HG03175 (cell line): ENCODE measurements around the gene ZNF215.
"Not testable (repeated sequence)": the region's sequence is repeated elsewhere in the genome, so short reads cannot be mapped to it uniquely, and the experiment has no call there.

ENCODE experiments used
- ATAC-seq: cut with Tn5 transposase; IDR thresholded peaks from one replicate; pipeline ENCODE4 v1.9.1; 2021; ENCODE audit warnings: mild to moderate bottlenecking, moderate library complexity; ENCODE audit not compliant: unreplicated experiment

ZNF215 gene

DNA sequence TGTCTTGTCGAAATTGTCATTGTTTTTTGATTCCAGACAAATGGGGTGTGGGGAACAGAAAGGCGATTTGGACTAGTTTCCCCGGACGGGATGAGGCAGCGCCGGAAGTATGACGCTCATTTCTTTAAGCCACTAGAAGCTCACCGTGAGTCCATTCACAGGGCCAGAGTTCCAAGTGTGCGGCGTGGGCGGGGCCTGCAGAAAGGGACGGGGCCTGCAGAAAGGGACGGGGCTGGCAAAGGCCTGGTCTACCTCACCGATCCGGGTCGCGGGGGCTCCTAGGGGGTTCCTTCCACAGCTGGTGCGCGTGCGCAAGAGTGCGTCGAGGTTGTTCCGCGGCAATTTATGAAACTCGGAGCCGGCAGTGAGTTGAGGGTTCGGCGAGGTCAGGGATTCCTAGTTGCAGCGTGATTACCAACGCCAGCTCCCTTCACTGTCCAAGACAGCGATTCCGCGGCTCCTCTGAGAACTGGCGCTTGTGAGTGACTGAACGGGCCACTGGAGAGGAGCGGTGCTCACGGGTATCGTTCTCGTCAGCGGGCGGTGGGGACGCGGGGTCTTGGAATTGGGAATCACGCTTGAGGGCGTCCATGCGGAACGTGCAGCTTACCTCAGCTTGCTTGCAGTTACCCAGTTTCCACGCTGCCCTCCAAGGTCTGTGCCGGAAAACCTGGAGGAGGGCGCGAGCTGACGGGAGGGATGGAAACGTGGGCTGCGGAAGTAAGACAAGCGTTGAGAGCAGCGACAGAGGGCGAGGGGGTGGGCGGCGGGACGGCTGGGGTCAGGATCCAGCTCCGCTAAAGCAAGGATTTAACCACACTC is at the start of gene ZNF215:
ZNF215 (plus strand) TSS at position 219 of the 822 bp plus-strand sequence. CDS start 5,847 bp downstream, outside the sequence.
- ATAC-seq = peak; percentile 30

GRCh38 chr11:6876914-6877313 is 49.3 kb upstream of the ZNF215 start:
- ATAC-seq = no peak

GRCh38 chr11:6882751-6883150 is 43.5 kb upstream of the ZNF215 start:
- ATAC-seq = no peak

GRCh38 chr11:6887711-6888110 is 38.5 kb upstream of the ZNF215 start:
- ATAC-seq = not testable (repeated sequence)

DNA sequence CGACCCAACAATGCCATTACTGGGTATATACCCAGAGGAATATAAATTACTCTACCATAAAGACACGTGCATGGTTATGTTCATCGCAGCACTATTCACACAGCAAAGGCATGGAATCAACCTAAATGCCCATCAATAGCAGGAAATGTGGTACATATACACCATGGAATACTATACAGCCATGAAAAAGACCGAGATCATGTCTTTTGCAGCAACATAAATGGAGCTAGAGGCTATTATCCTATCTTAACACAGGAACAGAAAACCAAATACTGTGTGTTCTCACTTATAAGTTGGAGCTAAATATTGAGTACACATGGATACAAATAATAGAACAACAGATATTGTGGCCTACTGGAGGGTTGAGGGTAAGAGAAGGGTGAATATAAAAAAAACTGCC is 37.4 kb upstream of the ZNF215 start:
- no peak for ATAC-seq

GRCh38 chr11:6889835-6890234 is 36.4 kb upstream of the ZNF215 start:
- ATAC-seq = no peak

DNA sequence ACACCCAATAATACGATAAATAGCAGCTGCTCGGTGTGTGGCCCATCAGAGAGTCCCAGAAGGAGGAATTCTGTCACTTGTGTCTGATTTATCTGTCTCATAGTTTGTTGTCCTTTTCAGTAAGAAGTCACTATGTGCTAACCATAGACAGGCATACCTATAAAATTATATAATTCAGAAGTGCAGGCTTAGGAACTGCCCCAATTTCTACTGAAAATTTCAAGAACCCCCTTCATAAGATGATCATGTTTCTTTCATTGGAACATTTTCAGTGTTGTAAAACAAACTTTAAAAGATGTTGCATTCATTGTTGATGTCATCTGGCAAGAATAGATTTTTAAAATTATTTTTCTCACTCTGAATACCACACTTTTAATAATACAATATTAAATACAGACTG is 33.8 kb upstream of the ZNF215 start, which contains the start of gene OR2D2:
OR2D2 (minus strand) TSS at position 101 of the 400 bp plus-strand sequence; CDS start at position 101, 0 bp downstream.
- ATAC-seq = no peak

DNA sequence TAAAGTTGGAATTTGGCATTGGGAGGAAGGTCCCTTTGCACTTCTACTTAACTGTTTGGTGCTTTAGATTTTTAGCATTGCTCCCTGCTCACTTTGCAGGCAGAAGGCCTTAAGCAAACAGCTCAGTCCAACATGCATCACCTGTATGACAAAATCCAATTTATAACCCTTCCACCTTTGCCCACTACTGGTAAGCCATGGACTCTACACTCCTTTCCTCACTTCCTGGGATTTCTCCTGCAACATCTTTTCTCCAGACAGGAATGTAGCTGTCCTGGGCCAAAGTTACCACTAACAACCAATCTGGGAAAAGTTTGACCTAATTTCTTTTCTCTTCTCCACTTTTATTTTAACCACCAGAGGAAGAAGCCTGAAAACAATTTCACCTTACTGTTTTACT is 32.1 kb upstream of the ZNF215 start:
- ATAC-seq = no peak

GRCh38 chr11:6895010-6895409 is 31.2 kb upstream of the ZNF215 start:
- peak; percentile 80 for ATAC-seq

- no peak for ATAC-seq
These were observed 27.3 kb upstream of the ZNF215 start for GRCh38 chr11:6898911-6899310.

GRCh38 chr11:6900327-6900999 is 25.8 kb upstream of the ZNF215 start:
- no peak for ATAC-seq

DNA sequence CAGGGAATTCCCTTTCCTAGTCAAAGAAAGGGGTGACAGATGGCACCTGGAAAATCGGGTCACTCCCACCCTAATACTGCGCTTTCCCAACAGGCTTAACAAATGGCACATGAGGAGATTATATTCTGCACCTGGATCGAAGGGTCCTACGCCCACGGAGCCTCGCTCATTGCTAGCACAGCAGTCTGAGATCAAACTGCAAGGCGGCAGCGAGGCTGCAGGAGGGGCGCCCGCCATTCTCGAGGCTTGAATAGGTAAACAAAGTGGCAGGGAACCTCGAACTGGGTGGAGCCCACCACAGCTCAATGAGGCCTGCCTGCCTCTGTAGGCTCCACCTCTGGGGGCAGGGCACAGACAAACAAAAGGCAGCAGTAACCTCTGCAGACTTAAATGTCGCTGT is 21.4 kb upstream of the ZNF215 start:
- ATAC-seq = not testable (repeated sequence)

DNA sequence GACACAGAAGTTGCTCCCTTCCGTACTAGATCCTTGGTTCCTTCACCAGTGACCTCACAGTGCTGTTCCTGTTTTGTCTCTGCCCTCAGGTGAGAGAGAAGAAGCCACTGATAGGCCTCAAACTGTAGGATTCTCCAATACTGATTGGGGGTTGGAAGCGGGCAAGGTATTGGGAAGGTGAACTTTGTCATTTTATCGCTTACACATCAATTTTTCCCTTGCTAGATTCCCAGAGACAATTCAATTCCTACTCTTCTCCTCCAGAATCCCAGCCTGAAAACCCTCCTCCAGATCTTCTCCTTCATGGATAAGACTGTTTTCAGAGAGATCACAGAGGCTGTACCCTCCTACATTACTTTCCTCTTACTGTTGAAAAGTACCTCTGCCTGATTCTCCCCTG is 14.8 kb upstream of the ZNF215 start:
- ATAC-seq = no peak

GRCh38 chr11:6911948-6912347 is 14.3 kb upstream of the ZNF215 start:
- no peak for ATAC-seq

- no peak for ATAC-seq
These were observed 6.5 kb upstream of the ZNF215 start for GRCh38 chr11:6919698-6920097.

GRCh38 chr11:6920702-6921101 is 5.5 kb upstream of the ZNF215 start, which contains the start of gene OR2D3:
OR2D3 (plus strand) TSS chr11:6921002; CDS start chr11:6921002, 0 bp downstream.
- ATAC-seq = no peak

DNA sequence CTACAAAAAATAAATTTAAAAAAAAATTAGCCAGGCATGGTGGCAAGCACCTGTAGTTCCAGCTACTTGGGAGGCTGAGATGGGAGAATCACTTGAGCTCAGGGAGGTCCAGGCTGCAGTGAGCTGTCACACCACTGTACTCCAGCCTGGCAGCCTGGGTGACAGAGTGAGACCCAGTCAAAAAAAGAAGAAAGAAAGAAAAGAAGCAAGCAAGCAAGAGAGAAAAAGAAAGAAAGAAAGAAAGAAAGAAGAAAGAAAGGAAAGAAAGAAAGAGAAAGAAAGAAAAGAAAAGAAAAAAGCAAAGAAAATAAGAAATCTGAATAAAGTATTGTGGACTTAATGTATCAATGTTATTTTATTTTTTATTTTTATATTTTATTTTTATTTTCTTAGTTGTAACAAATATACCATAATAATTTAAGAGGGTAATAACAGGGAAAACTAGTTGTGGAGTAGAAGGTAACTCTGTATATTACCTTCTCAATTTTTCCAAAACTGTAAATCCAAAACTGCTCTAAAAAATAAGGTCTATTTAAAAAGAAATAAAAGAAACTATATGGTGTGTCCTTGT is 1.1 kb upstream of the ZNF215 start:
- ATAC-seq = no peak

- no peak for ATAC-seq
These were observed 504 bp upstream of the ZNF215 start for GRCh38 chr11:6925636-6926207.

GRCh38 chr11:6927030-6927617 is 898 bp downstream of the ZNF215 start:
- ATAC-seq = peak; percentile 85

DNA sequence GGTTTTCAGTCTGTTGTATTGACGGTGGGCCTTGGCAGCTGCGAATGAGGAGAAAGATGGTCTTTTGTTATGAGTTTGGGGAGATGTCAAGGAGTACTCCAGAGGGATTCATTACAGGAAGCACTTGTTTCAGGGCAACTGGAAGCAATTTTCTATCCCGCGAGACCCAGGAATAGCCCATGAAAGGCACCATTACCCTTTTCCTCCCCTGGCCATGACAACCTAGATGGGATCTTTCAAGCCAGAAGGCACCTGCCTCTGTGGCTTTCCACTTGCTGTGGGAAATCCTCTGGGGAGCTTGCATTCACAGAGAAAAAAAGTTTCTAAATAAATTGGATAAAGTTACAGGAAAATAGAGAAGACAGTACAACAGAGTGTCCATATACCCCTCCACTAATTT is 2.7 kb downstream of the ZNF215 start:
- ATAC-seq = no peak

- ATAC-seq = no peak
These were observed 5.0 kb downstream of the ZNF215 start for GRCh38 chr11:6931146-6931713.
